Esophagus squamous epithelium (tissue), 4 donors: ENCODE data around the gene SPZ1.
"Not testable (repeated sequence)": the region's sequence is repeated elsewhere in the genome, so short reads cannot be mapped to it uniquely, and the experiment has no call there.

Experiments used
- POLR2A ChIP-seq, 4 donors: fragments of 450-650 bp; IDR thresholded peaks; one replicate each; pipeline ENCODE4 v1.6.1; 2017; ENCODE audit warnings: antibody characterized with exemption in 4 of 4, mild to moderate bottlenecking in 4 of 4, moderate library complexity in 3 of 4
- TF ChIP-seq, protein P1 (sequence below), 6 experiments: fragments of 450-650 bp in 4 of 6; fragments of 200-600 bp in 2 of 6; sonication (generic) in 2 of 6; IDR thresholded peaks; one replicate each; pipeline ENCODE4 v1.5.1; 2016 to 2019; ENCODE audit warnings: antibody characterized with exemption in 6 of 6, mild to moderate bottlenecking in 4 of 6, moderate library complexity in 4 of 6

- TF ChIP-seq, protein P1, sequence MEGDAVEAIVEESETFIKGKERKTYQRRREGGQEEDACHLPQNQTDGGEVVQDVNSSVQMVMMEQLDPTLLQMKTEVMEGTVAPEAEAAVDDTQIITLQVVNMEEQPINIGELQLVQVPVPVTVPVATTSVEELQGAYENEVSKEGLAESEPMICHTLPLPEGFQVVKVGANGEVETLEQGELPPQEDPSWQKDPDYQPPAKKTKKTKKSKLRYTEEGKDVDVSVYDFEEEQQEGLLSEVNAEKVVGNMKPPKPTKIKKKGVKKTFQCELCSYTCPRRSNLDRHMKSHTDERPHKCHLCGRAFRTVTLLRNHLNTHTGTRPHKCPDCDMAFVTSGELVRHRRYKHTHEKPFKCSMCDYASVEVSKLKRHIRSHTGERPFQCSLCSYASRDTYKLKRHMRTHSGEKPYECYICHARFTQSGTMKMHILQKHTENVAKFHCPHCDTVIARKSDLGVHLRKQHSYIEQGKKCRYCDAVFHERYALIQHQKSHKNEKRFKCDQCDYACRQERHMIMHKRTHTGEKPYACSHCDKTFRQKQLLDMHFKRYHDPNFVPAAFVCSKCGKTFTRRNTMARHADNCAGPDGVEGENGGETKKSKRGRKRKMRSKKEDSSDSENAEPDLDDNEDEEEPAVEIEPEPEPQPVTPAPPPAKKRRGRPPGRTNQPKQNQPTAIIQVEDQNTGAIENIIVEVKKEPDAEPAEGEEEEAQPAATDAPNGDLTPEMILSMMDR (IDR thresholded peaks at IDR 0.05): not testable (repeated sequence)
- not testable (repeated sequence) for TF ChIP-seq POLR2A (IDR thresholded peaks at IDR 0.05)
Observed at GRCh38 chr5:80300796-80301195, 19.0 kb upstream of the SPZ1 start.
